Stimulated activated CD8-positive, alpha-beta memory T cell treated with anti-CD3 and anti-CD28 coated beads, Interleukin-12 subunit alpha, Interleukin-12 subunit beta, amount 100 ng/mL, for 24 hours (primary cell): ENCODE measurements around the gene ETFDH.
A peak's percentile ranks its signal among the peaks of the same experiment; 100 is the strongest.
"Not testable (repeated sequence)": the region's sequence is repeated elsewhere in the genome, so short reads cannot be mapped to it uniquely, and the experiment has no call there.

Experiments
- DNase-seq: peaks from one replicate; pipeline ENCODE4 v3.0.0-alpha.2; 2020; ENCODE audit errors: extremely low read depth

ETFDH gene

DNA sequence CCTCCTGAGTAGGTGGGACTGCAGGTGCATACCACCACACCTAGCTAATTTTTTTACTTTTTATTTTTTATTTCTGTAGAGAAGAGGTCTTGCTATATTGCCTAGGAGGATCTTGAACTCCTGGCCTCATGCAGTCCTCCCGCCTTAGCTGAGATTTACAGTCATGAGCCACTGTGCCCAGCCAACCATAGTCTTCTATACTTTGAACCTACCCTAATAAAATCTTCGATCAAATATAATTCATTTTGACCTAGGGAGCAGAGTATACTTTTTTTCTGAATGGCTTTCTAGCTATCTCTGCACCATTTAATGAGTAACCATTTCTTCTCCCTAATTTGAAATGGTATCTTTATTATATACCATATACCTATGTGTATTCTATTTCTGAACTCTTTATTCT lies 6.7 kb downstream of the ETFDH start:
- no peak for DNase-seq

- no peak for DNase-seq
These were observed 9.5 kb downstream of the ETFDH start for GRCh38 chr4:158681629-158682028.

- DNase-seq: no peak
These were observed 10.0 kb downstream of the ETFDH start for GRCh38 chr4:158682066-158682465.

- DNase-seq: no peak
These were observed 16.7 kb downstream of the ETFDH start for GRCh38 chr4:158688813-158689212.

GRCh38 chr4:158704274-158704673 lies 32.2 kb downstream of the ETFDH start:
- DNase-seq: no peak

DNA sequence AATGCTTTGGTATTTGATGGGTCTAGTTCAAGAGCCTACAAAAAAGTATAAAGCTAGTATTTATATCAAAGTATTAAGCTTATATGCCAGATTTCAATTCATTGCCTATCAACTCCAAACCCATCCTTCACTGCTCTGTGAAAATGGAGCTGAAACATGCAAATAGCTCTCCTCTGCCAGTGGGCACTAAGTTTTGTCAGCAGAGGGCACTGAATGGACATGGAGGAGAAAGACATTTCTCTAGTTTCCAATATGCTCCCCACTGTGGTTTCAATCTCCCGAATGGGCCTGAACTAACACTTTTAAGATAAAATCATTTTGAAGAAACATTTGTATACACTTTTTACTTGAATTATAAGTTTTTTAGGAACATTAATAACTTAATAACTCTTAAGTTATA lies 38.7 kb downstream of the ETFDH start:
- no peak for DNase-seq

GRCh38 chr4:158712622-158713021 lies 40.5 kb downstream of the ETFDH start:
- not testable (repeated sequence) for DNase-seq

DNA sequence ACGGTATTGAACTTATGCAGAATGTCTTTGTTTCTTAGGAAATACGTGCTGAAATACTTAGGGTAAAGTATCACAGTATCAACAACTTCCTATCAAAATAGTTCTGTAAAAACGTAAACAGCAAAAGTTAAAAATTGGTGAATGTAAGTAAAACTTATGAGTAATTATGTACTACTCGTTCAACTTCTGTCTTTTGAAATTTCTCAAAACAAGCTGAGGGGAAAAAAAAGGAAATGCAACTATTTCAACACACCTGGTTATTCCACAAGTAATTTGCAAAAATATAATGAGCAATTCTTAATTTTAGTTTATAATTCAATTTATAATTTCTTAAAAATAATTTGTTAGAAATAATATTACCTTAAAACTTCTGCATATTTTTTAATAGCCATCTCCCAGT lies 42.8 kb downstream of the ETFDH start:
- DNase-seq: no peak

DNA sequence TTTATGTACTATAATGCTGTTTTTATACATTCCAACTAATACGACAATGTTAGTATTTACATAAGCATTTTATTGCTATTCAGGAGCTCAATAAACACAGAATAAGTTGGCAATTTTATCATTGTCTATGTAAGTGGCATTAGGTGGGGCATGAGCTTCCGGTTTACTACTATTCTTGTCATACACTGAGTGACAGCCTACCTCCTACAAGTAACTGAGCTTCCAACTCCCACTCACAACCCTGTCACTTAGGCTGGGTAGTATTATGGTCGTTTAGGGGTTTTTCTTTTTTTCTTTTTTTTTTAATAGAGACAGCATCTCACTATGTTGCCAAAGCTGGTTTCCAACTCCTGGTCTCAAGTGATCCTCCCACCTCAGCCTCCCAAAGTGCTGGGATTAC lies 43.7 kb downstream of the ETFDH start:
- no peak for DNase-seq

DNA sequence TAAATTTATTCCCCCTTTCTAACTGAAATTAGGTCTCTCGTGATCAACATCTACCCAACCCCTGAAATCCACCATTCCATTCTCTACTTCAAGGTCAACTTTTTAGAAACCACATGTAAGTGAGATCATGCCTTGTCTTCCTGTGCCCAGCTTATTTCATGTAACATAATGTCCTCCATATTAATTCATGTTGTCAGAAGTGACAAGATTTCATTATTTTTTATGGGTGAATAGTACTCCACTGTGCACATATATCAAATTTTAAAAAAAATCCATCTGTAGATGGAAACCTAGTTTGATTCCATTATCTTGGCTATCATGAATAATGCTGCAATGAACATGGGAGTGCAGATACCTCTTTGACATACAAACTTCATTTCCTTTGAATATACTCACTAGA lies 49.6 kb downstream of the ETFDH start:
- no peak for DNase-seq

DNA sequence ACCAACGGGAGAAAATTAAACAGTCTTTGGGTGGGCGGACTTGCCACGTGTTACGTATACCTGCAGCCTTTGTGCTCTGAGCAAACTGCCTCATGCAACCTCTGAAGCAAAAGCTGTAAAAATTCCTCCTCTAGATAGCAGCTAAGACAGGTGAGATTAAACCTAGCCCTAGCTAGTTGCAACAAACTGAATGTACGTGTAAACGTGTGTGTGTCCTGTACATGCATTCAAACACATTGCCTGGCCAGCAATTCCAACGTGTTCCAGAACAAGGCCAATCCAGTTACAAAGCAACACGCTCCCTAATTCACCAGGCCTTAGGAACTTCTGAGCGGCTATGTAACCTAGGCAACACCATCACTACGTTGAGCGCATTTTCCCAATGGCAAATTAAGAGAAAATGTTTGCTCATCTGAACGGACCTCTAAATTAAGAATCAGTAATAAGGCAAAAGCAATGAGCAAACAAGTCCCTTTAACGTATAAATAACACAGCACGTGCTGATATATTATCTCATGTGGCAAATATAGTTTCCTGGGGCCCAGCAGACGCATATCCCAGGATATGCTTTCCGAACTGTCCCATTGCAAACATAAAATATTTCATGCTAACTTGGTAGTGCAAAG lies 50.3 kb downstream of the ETFDH start:
- DNase-seq: no peak

DNA sequence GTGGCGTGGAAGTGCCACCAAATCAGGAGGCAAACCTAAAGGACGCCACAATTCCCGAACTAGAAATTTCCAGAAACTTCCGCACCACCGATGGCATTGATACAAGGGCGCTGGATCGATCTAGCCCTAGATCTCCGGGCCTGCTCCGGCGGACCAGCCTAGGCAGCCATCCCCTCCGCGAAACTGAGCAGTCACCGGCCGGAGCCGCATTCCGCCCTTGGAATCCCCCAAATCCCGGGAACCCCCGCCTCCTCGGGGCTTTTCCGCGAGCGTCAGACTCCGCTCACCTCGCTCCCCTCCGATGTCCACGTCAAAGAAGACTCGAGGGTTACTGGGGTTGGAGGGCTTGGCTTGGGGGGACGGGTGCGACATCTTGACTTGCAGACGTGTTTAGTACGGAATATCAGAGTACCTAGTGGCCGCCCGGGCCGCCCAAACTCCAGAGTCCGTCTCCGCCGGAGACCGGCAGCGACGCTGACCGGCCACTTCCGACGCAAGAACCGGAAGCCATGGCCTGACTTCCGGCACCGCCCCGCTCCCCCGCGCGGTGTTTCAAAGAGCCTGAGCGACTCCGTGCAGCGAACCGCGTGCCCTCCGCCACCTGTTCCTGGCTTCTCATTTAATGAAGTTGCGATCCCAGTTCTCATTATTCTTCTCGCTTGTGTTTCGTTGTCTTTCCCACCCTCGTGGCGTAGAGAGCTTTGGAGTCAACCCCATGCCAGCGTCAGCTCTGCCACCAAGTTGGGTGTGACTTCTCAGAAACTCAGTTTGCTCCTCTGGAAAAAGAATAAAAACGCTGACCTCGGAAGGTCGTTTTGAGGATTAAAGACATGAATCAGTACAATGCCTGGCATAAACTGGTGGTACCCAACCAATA lies 51.1 kb downstream of the ETFDH start, which contains the start of gene PPID:
TSS of gene PPID (minus strand) at position 480 of the 877 bp plus-strand sequence. CDS start at position 372, 108 bp downstream.
- DNase-seq: peak; percentile 67

GRCh38 chr4:158724637-158725036 lies 52.5 kb downstream of the ETFDH start:
- DNase-seq: no peak

DNA sequence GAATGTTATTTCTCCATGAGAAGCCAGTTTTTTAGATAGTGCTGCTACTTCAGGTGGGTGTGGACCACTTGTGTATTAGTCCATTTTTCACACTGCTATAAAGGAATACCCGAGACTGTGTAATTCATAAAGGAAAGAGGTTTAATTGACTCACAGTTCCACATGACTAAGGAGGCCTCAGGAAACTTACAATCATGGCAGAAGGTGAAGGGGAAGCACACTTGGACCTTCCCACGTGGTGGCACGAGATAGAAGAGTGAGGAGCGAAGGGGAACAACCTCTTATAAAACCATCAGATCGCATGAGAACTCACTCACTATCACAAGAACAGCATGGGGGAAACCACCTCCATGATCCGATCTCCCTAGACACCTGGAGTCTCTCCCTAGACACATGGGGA lies 54.5 kb downstream of the ETFDH start:
- DNase-seq: no peak

GRCh38 chr4:158728236-158728635 lies 56.1 kb downstream of the ETFDH start:
- no peak for DNase-seq

- DNase-seq: no peak
These were observed 57.8 kb downstream of the ETFDH start for GRCh38 chr4:158729716-158730559.

DNA sequence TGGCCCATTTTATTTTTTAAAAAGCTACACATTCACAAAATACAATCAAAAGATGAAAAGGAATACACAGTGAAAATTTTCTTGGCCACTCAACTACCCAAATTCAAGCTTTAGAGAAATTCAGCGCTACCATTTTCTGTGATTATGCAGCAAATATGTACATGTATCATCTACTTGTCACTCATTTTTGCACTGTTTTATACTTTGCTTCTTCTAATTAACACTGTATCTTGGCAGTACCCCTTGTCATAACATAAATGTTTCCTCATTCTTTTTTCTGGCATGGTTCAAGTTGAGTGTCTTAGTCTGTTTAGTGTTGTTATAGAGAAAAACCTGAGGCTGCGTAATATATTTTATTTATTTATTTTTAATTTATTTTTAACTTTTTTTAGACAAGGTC lies 66.8 kb downstream of the ETFDH start:
- no peak for DNase-seq

DNA sequence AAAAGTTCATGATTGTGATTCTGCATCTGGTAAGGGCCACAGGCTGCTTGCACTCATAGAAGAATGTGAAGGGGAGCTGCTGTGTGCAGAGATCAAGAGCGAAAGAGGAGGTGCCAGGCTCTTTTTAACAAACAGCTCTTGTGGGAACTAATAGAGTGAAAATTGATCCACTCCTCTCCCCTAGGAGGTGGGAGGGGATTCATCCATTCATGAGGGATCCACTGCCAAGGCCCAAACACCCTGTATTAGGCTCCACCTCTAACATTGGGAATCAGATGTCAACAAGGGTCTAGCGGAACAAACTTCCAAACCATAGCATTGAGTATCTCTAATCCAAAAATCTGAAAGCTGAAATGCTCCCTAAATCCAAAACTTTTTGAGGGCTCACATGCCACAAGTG lies 67.5 kb downstream of the ETFDH start:
- DNase-seq: no peak

GRCh38 chr4:158741326-158742021 lies 69.4 kb downstream of the ETFDH start:
- no peak for DNase-seq

DNA sequence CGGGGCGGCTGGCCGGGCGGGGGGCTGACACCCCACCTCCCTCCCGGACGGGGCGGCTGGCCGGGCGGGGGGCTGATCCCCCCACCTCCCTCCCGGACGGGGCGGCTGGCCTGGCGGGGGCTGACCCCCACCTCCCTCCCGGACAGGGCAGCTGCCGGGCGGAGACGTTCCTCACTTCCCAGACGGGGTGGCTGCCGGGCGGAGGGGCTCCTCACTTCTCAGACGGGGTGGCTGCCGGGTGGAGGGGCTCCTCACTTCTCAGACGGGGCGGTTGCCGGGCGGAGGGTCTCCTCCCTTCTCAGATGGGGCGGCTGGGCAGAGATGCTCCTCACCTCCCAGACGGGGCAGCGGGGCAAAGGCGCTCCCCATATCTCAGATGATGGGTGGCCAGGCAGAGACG lies 74.4 kb downstream of the ETFDH start:
- not testable (repeated sequence) for DNase-seq

GRCh38 chr4:158750379-158750778 lies 78.3 kb downstream of the ETFDH start:
- no peak for DNase-seq
